WTC11 (cell line): ENCODE measurements around the gene ERP44. TPM values are rescaled to one million over a fixed set of nuclear protein-coding genes. Genes with fewer than 3 reads are reported as not detected.
"Not testable (repeated sequence)": the region's sequence is repeated elsewhere in the genome, so short reads cannot be mapped to it uniquely, and the experiment has no call there.

Source experiments
- ATAC-seq: fragments of 200-7000 bp; cut with Tn5 transposase; 2 replicates; pipeline ENCODE4 v1.10.0; 2021; ENCODE audit warnings: mild to moderate bottlenecking, moderate library complexity
- CTCF ChIA-PET: fragments of 300-600 bp; sonication (Branson Sonifier 250); formaldehyde crosslinking; loops from one replicate; lab custom pipeline; 2021; ENCODE audit warnings: antibody characterized with exemption; lab: Charles Lee
- POLR2A ChIA-PET: fragments of 350-600 bp; sonication (Branson Sonifier 250); formaldehyde crosslinking; loops from one replicate; lab custom pipeline; 2021; ENCODE audit warnings: antibody characterized with exemption; lab: Charles Lee
- DNase-seq: peaks from one replicate; pipeline ENCODE4 v3.0.0; 2021; ENCODE audit warnings: low spot score
- H3K27ac Mint-ChIP-seq: 2 replicates; pipeline ENCODE4 v1.8.0; 2021; ENCODE audit warnings: mixed read lengths
- H3K27me3 Mint-ChIP-seq: 2 replicates; pipeline ENCODE4 v1.8.0; 2021; ENCODE audit warnings: low read depth, mild to moderate bottlenecking, moderate library complexity, mixed read lengths
- H3K36me3 Mint-ChIP-seq: 2 replicates; pipeline ENCODE4 v1.8.0; 2021; ENCODE audit warnings: mixed read lengths
- H3K4me1 Mint-ChIP-seq: 2 replicates; pipeline ENCODE4 v1.8.0; 2022; ENCODE audit warnings: mixed read lengths
- H3K4me3 Mint-ChIP-seq: 2 replicates; pipeline ENCODE4 v1.8.0; 2021; ENCODE audit warnings: mild to moderate bottlenecking, moderate library complexity, mixed read lengths
- H3K9me3 Mint-ChIP-seq: 2 replicates; pipeline ENCODE4 v1.8.0; 2021; ENCODE audit warnings: mixed read lengths
- AR ChIP-seq: fragments of 250-450 bp; sonication (Bioruptor Pico); IDR thresholded peaks from 2 replicates; pipeline ENCODE4 v1.9.0; 2021; ENCODE audit warnings: mild to moderate bottlenecking
- ARID4B ChIP-seq: sonication (generic); formaldehyde crosslinking; IDR thresholded peaks from 2 replicates; pipeline ENCODE4 v1.8.0; 2023; ENCODE audit warnings: missing genetic modification reagents, mild to moderate bottlenecking, borderline replicate concordance
- CREB1 ChIP-seq: sonication (generic); formaldehyde crosslinking; IDR thresholded peaks from 2 replicates; pipeline ENCODE4 v1.8.0; 2023; ENCODE audit warnings: mild to moderate bottlenecking, missing genetic modification reagents
- CTCF ChIP-seq: fragments of 200-600 bp; IDR thresholded peaks from 2 replicates; pipeline ENCODE4 v1.8.0; 2022; ENCODE audit warnings: antibody characterized with exemption
- ESRRA ChIP-seq: sonication (generic); formaldehyde crosslinking; IDR thresholded peaks from 2 replicates; pipeline ENCODE4 v1.8.1; 2022; ENCODE audit warnings: mild to moderate bottlenecking, missing genetic modification reagents, borderline replicate concordance
- HMGXB4 ChIP-seq: sonication (generic); formaldehyde crosslinking; IDR thresholded peaks from 2 replicates; pipeline ENCODE4 v1.8.1; 2023; ENCODE audit warnings: mild to moderate bottlenecking, moderate library complexity, missing genetic modification reagents
- RELA ChIP-seq: sonication (generic); formaldehyde crosslinking; IDR thresholded peaks from 2 replicates; pipeline ENCODE4 v1.8.1; 2022; ENCODE audit warnings: missing genetic modification reagents, mild to moderate bottlenecking, borderline replicate concordance
- SP1 ChIP-seq: sonication (generic); formaldehyde crosslinking; conservative IDR thresholded peaks from 2 replicates; pipeline ENCODE4 v1.8.1; 2022; ENCODE audit warnings: missing genetic modification reagents
- TEAD4 ChIP-seq: sonication (generic); formaldehyde crosslinking; IDR thresholded peaks from 2 replicates; pipeline ENCODE4 v1.8.0; 2022; ENCODE audit warnings: mild to moderate bottlenecking, missing genetic modification reagents
- ZBTB21 ChIP-seq: sonication (generic); formaldehyde crosslinking; IDR thresholded peaks from 2 replicates; pipeline ENCODE4 v1.8.1; 2023; ENCODE audit warnings: mild to moderate bottlenecking, missing genetic modification reagents, borderline replicate concordance
- ZNF121 ChIP-seq: sonication (generic); formaldehyde crosslinking; IDR thresholded peaks from 2 replicates; pipeline ENCODE4 v1.8.0; 2023; ENCODE audit warnings: missing genetic modification reagents
- ZNF281 ChIP-seq: sonication (generic); formaldehyde crosslinking; IDR thresholded peaks from 2 replicates; pipeline ENCODE4 v1.8.0; 2023; ENCODE audit warnings: mild to moderate bottlenecking, missing genetic modification reagents
- total RNA-seq: library from RNA; stranded (reverse); gene quantifications from 3 replicates; pipeline ENCODE4 v1.2.3, GENCODE V29; 2021

The ERP44 gene
- total RNA-seq, 1 experiment from 2014 or later: 13.7 TPM

GRCh38 chr9:100098046-100098886 lies 534 bp downstream of the ERP44 start (continued):
- no peak for TF ChIP-seq CREB1

GRCh38 chr9:100096378-100096916 lies 2.4 kb downstream of the ERP44 start:
- TF ChIP-seq CTCF: no peak
- no peak for TF ChIP-seq ZNF281 (CRISPR knock-in tag)
- TF ChIP-seq ZBTB21 (CRISPR knock-in tag): no peak
- TF ChIP-seq SP1 (CRISPR knock-in tag): no peak
- TF ChIP-seq AR: no peak
- TF ChIP-seq ZNF121: no peak
- no peak for TF ChIP-seq HMGXB4
- TF ChIP-seq TEAD4 (CRISPR knock-in tag): no peak
- no peak for TF ChIP-seq ARID4B (CRISPR knock-in tag)
- no peak for TF ChIP-seq ESRRA (CRISPR knock-in tag)
- TF ChIP-seq RELA (CRISPR knock-in tag): no peak
- H3K4me3 Mint-ChIP-seq: no peak overlapping the region
- POLR2A ChIA-PET: no interaction called here

GRCh38 chr9:100094411-100094810 lies 4.4 kb downstream of the ERP44 start:
- POLR2A ChIA-PET, CTCF ChIA-PET, H3K4me3 Mint-ChIP-seq, H3K4me1 Mint-ChIP-seq, DNase-seq, H3K27ac Mint-ChIP-seq, H3K9me3 Mint-ChIP-seq, H3K36me3 Mint-ChIP-seq, H3K27me3 Mint-ChIP-seq, ATAC-seq: not testable (repeated sequence)

More at GRCh38 chr9:100096378-100096916, 2.4 kb downstream of the ERP44 start:
- ATAC-seq (no peak), DNase-seq (no peak)
- H3K27me3 Mint-ChIP-seq: no peaks in the 10 kb centered on the region
- H3K36me3 Mint-ChIP-seq: no peaks in the 10 kb centered on the region
- CTCF ChIA-PET: interaction anchor here (0.5 kb wide), 1 partner anchor 9 kb away, joined by 4 read pairs; no protein-coding TSS in a partner anchor
- H3K9me3 Mint-ChIP-seq: no peaks in the 10 kb centered on the region
- H3K27ac Mint-ChIP-seq: no peak overlapping the region
- H3K4me1 Mint-ChIP-seq: peaks cover 10% of the 10 kb centered on the region
